Fibroblast of the aortic adventitia (primary cell): ENCODE results near the gene PEG3. TPM values are rescaled to one million over a fixed set of nuclear protein-coding genes. Genes with fewer than 3 reads are reported as not detected.

Experiments
- DNase-seq: peaks from one replicate; pipeline ENCODE4 v3.0.0-alpha.2; 2010; ENCODE audit warnings: low read depth
- H3K4me3 ChIP-seq: 2 replicates; pipeline ENCODE4 v1.5.1; 2011; ENCODE audit warnings: low read depth, mild to moderate bottlenecking, control low read depth, low read length, moderate library complexity
- total RNA-seq: library from RNA; depleted of rRNA; stranded (reverse); fragments of >200 nt; gene quantifications from 2 replicates; pipeline ENCODE4 v1.2.3, GENCODE V29; 2012; ENCODE audit warnings: low replicate concordance
- TF ChIP-seq, protein P1 (sequence below): IDR thresholded peaks from 2 replicates; pipeline ENCODE4 v1.5.1; 2011; ENCODE audit warnings: mild to moderate bottlenecking, low read length, control low read depth, inconsistent platforms; ENCODE audit not compliant: insufficient read depth

The PEG3 gene
- 0.18 and 0.49 TPM in 2 replicates for total RNA-seq

DNA sequence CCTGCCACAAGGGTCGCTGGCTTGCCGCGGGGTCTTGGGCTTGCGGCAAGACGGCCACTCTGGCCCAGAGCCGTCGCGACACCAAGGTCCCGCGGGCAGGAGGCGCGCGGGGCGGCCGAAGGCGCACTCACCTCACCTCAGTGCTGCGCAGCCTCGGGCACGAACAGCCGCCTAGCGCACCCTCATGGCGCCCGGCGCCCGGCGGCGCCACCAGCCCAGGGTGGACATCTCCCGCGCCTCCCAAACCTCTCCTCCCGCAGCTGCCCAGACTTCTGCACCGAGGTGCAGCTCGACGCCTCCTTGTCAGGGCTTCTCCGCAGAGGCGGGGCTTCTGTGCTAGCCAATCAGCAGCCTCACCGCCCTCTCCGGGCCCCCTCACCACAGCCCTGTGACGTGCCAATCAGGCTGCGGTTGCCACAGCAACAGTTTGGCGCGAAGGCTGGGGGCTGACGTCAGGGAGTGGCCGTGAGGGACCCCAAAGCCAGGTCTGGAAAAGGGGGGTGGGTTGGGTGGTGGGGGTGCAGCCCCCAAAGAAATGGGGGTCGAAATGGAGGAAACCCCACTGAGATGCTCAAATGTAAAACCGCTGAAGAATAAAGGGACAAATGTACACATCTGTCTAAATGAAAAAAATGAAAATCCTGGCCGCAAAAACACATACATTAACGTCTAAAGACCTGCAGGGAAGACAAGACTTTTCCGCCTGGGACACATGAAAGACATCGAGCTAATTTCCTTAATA is at the start of gene PEG3, which contains the start of gene ZIM2:
Gene PEG3 (minus strand): TSS at position 276 of the 742 bp plus-strand sequence. CDS start 16,071 bp downstream, outside the sequence.
Gene ZIM2 (minus strand): TSS at position 276 of the 742 bp plus-strand sequence. CDS start 16,449 bp downstream, outside the sequence.
- H3K4me3 ChIP-seq = no peak within 1 kb of the TSS
- no peak for DNase-seq
- TF ChIP-seq, protein P1, sequence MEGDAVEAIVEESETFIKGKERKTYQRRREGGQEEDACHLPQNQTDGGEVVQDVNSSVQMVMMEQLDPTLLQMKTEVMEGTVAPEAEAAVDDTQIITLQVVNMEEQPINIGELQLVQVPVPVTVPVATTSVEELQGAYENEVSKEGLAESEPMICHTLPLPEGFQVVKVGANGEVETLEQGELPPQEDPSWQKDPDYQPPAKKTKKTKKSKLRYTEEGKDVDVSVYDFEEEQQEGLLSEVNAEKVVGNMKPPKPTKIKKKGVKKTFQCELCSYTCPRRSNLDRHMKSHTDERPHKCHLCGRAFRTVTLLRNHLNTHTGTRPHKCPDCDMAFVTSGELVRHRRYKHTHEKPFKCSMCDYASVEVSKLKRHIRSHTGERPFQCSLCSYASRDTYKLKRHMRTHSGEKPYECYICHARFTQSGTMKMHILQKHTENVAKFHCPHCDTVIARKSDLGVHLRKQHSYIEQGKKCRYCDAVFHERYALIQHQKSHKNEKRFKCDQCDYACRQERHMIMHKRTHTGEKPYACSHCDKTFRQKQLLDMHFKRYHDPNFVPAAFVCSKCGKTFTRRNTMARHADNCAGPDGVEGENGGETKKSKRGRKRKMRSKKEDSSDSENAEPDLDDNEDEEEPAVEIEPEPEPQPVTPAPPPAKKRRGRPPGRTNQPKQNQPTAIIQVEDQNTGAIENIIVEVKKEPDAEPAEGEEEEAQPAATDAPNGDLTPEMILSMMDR = no peak

GRCh38 chr19:56885173-56885985 is 44.9 kb upstream of the PEG3 start:
- DNase-seq = no peak
- TF ChIP-seq, protein P1 = no peak
- H3K4me3 ChIP-seq = no peak overlapping the region

GRCh38 chr19:56884441-56884840 is 43.9 kb upstream of the PEG3 start:
- DNase-seq = no peak
- H3K4me3 ChIP-seq = no peak overlapping the region
- TF ChIP-seq, protein P1 = no peak

- no peak overlapping the region for H3K4me3 ChIP-seq
- DNase-seq = no peak
- TF ChIP-seq, protein P1 = no peak
Measured at GRCh38 chr19:56880592-56881190, 40.2 kb upstream of the PEG3 start.

DNA sequence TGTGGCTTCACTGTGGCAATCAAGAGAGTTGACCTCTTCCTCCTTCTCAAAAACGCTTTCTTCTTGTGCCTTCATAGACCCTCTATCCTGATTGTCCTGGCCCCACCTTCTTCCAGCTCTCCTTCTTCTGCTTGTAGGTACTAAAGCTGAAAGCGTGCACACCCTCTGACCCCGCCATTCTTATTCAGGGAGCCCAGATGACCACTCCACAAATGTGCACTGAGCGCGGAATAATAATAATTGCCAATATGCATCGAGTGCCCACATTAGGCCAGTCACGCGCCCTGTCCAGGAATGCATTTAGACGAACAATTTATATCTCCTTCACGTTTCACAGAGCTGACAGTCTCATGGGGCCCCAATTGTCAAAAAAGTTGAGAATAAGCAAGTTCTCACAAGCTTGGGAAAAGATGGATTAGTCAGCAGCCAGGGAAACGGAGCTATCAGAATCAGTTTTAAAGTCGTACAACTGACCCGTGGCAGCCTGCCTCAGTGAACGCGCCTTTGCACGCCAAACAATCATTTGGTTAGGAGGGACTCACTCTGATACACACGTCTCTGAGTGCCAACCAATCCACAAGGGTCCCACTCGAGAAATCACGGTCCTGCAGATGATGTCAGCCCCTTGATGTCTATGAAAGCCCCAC is 36.7 kb upstream of the PEG3 start:
- TF ChIP-seq, protein P1 = no peak
- no peak overlapping the region for H3K4me3 ChIP-seq
- DNase-seq = no peak

DNA sequence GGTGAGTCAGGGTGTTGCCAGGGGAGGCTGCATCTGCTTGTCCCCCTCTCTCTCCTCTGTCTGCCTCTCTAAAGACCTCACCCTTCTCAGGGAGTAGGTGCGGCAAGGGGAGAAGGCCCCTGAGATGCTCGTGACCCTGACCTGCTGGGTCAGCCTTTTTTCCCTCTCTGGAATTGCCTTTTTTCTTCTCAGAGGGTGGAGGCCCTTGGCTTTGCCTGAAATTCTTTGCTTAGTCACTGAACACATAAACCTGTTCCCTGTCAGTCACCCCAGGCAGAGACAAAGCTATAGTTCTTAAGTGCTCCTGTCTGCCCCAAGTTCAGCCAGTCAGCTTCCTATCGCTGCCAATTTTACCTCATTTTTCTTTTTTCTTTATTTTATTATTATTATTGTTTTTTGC is 35.2 kb upstream of the PEG3 start:
- H3K4me3 ChIP-seq = no peak overlapping the region
- DNase-seq = no peak
- TF ChIP-seq, protein P1 = no peak
